ENCODE results near the gene WNT5A. TPM values are rescaled to one million over a fixed set of nuclear protein-coding genes. Genes with fewer than 3 reads are reported as not detected.

Gene WNT5A
- total RNA-seq, 2 experiments from 2014 or later, result not detected

GRCh38 chr3:55526332-55527030, 39.4 kb upstream of the WNT5A start:
- Mint-ChIP-seq H3K27ac (no peak overlapping the region), H3K4me1 (ENCODE audit: low read depth) (peaks cover 4% of the 10 kb centered on the region), H3K9me3 (no peaks in the 10 kb centered on the region), H3K27me3 (no peaks in the 10 kb centered on the region), H3K36me3 (ENCODE audit: low read depth) (no peaks in the 10 kb centered on the region), H3K4me3 (no peak overlapping the region)
- ChIA-PET CTCF (no interaction called here), POLR2A (no interaction called here)
- intact Hi-C loops (cut with micrococcal nuclease), result no loop called here
- no peak for DNase-seq
- no peak for ATAC-seq
- TF ChIP-seq, protein P1, sequence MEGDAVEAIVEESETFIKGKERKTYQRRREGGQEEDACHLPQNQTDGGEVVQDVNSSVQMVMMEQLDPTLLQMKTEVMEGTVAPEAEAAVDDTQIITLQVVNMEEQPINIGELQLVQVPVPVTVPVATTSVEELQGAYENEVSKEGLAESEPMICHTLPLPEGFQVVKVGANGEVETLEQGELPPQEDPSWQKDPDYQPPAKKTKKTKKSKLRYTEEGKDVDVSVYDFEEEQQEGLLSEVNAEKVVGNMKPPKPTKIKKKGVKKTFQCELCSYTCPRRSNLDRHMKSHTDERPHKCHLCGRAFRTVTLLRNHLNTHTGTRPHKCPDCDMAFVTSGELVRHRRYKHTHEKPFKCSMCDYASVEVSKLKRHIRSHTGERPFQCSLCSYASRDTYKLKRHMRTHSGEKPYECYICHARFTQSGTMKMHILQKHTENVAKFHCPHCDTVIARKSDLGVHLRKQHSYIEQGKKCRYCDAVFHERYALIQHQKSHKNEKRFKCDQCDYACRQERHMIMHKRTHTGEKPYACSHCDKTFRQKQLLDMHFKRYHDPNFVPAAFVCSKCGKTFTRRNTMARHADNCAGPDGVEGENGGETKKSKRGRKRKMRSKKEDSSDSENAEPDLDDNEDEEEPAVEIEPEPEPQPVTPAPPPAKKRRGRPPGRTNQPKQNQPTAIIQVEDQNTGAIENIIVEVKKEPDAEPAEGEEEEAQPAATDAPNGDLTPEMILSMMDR (IDR thresholded peaks at IDR 0.05), result no peak

DNA sequence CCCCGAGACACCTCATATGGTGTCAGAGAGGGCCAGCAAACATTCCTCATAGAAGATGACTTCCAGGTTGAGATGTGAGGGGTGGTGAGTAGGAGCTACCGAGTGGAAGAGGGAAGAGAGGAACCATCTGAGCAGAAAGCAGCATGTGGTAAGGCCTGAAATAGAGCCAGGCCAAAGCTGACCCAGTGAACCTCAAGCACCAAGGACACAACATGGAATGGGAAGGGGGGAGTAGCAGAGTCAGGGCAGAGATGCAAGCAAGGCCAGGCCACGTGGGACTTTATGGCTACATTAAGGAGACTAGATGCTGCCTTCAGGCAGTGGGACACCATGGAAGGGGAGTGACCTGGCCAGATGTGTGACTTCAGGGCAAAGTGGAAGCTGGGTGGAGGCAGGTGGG, 38.3 kb upstream of the WNT5A start:
- no peaks in the 10 kb centered on the region for H3K36me3 Mint-ChIP-seq (ENCODE audit: low read depth)
- H3K9me3 Mint-ChIP-seq, result no peaks in the 10 kb centered on the region
- H3K27me3 Mint-ChIP-seq, result no peaks in the 10 kb centered on the region
- H3K4me1 Mint-ChIP-seq (ENCODE audit: low read depth), result peaks cover 4% of the 10 kb centered on the region
- intact Hi-C loops (cut with micrococcal nuclease), result no loop called here
- POLR2A ChIA-PET, result no interaction called here
- H3K27ac Mint-ChIP-seq, result no peak overlapping the region
- TF ChIP-seq, protein P1 (IDR thresholded peaks at IDR 0.05), result no peak
- CTCF ChIA-PET, result no interaction called here
- ATAC-seq, result no peak
- no peak overlapping the region for H3K4me3 Mint-ChIP-seq
- DNase-seq, result no peak

DNA sequence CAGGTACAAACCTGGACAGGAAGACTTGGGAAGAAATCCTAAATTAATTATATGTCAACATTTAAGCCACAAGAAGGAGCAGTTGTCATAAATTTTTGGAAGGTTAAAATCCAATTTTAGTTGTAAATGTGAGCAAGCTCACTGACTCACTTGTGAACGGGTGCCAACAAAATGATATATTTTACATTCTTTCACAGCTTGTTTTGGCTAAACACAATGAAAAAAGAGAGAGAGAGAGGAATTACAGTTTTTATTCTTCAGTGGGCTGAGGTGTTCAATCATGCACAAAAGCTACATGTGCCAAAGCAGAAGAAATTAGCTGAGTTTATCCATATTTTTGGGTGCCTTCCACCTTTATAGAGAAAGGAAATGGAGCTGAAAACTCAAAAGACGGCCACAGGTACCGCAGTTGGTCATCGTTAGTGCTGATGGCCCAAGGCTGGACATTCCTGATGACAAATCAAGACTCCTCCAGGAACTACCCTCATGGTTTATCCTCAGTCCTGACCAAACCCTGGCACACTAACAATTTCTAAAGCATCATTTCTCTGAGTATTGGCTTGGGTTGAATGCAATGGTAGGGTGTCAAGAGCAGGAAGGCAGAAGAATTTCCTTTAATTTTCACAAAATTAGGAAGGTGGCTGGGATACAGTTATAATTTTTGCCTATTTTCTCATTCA, 37.6 kb upstream of the WNT5A start:
- no peak for ATAC-seq

GRCh38 chr3:55523471-55523870, 36.4 kb upstream of the WNT5A start:
- Mint-ChIP-seq H3K36me3 (ENCODE audit: low read depth) (no peaks in the 10 kb centered on the region), H3K4me3 (no peak overlapping the region), H3K9me3 (no peaks in the 10 kb centered on the region), H3K27me3 (no peaks in the 10 kb centered on the region), H3K4me1 (ENCODE audit: low read depth) (peaks cover 4% of the 10 kb centered on the region), H3K27ac (no peak overlapping the region)
- TF ChIP-seq, protein P1 (IDR thresholded peaks at IDR 0.05), result no peak
- intact Hi-C loops (cut with micrococcal nuclease), result no loop called here
- DNase-seq (no peak), ATAC-seq (no peak)
- ChIA-PET POLR2A (no interaction called here), CTCF (no interaction called here)

More for the DNA sequence above, 37.6 kb upstream of the WNT5A start:
- Mint-ChIP-seq H3K27me3 (no peaks in the 10 kb centered on the region), H3K27ac (no peak overlapping the region), H3K4me1 (ENCODE audit: low read depth) (peaks cover 4% of the 10 kb centered on the region), H3K9me3 (no peaks in the 10 kb centered on the region), H3K4me3 (no peak overlapping the region), H3K36me3 (ENCODE audit: low read depth) (no peaks in the 10 kb centered on the region)
- intact Hi-C loops (cut with micrococcal nuclease), result no loop called here
- DNase-seq, result no peak
- CTCF ChIA-PET, result no interaction called here
- TF ChIP-seq, protein P1 (IDR thresholded peaks at IDR 0.05), result no peak
- POLR2A ChIA-PET, result interaction anchor here (0.5 kb wide), 1 partner anchor 875 kb away, joined by 3 read pairs; no protein-coding TSS in a partner anchor

DNA sequence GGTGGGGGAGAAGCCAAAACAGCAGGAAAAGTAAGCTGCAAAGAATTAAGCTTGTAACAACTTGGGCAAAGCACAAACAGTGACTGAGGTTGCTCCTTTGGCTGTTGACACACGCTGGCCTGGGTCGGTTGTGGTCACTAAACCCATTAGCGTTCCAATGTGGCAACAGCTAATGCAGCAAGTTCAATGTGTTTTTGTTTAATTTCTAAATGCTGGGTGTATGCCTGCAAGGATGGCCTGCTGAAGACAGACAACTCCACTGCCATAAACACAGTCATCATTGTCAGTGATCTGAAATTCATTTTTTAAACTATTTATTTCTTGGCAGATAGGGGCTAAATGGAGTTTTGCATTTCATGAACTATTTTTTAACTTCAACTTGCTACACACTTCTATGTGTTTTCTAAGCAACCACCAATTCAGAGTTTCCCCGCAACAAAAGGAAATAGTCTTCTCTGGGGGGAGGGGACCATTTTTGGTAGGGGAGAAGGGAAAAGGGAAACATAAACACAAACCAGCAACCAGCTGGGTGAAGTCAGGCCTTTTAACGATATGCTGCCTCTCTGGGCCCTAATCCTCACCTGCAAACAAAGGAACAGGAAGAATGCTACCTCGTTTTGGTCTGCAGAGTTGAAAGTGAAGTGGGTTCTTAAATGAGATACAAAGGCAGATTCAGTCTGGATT, 34.8 kb upstream of the WNT5A start:
- intact Hi-C loops (cut with micrococcal nuclease), result no loop called here

More for the DNA sequence above, 34.8 kb upstream of the WNT5A start:
- ChIA-PET CTCF (no interaction called here), POLR2A (no interaction called here)
- no peaks in the 10 kb centered on the region for H3K9me3 Mint-ChIP-seq
- H3K36me3 Mint-ChIP-seq (ENCODE audit: low read depth), result no peaks in the 10 kb centered on the region
- H3K4me3 Mint-ChIP-seq, result no peak overlapping the region
- DNase-seq, result no peak
- H3K4me1 Mint-ChIP-seq (ENCODE audit: low read depth), result peaks cover 4% of the 10 kb centered on the region
- TF ChIP-seq, protein P1 (IDR thresholded peaks at IDR 0.05), result no peak
- no peak for ATAC-seq
- H3K27ac Mint-ChIP-seq, result no peak overlapping the region
- H3K27me3 Mint-ChIP-seq, result no peaks in the 10 kb centered on the region

Measured in activated CD8-positive, alpha-beta T cell treated with anti-CD3 and anti-CD28 coated beads for 36 hours (primary cell).